ENCODE results near the gene LRPPRC.
A peak's percentile ranks its signal among the peaks of the same experiment; 100 is the strongest.
"Not testable (repeated sequence)": the region's sequence is repeated elsewhere in the genome, so short reads cannot be mapped to it uniquely, and the experiment has no call there.

Gene LRPPRC

GRCh38 chr2:43977677-43978375 lies 18.0 kb downstream of the LRPPRC start:
- DNase-seq, result no peak

- no peak for DNase-seq
These were observed 34.9 kb downstream of the LRPPRC start for GRCh38 chr2:43960921-43961320.

DNA sequence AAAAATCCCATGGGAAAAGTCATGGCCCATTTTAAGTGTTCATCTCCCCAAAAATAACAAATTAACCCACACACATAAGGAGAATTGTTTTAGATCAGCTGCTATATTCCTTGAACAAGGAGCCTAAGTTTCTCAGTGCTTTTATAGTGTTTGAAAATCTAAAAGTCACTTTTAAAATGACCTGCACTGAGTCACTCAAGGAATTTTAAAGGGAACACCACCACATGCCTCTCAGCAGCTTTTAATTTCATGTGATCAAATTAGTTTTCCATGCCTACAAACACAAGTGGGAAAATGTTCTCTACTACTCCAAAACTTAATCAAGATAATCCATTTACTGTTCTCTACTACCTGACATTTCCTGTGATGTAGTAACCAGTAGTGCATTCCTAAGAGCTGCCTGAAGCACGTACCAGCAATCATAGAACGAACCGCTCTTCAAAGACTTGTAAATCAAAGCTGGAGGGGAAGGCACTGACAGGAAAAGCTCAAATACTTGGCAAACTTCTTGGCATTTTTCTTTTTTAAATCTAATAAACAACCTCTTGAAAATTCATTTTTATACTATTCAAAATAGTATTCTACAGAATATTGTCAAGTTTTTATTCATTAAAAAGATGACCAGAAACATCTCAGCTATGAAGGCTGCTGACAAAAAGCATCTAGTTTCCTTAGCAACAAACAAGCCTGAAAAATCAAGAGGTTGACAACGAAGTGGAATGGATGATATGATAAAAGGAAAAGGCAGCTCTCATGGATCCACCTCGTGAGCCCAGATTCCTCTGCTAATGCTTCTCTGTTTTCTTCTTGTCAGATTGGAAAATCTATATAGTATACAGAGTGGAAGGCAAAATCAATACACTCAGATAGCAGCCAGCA lies 37.2 kb downstream of the LRPPRC start:
- DNase-seq, result no peak

DNA sequence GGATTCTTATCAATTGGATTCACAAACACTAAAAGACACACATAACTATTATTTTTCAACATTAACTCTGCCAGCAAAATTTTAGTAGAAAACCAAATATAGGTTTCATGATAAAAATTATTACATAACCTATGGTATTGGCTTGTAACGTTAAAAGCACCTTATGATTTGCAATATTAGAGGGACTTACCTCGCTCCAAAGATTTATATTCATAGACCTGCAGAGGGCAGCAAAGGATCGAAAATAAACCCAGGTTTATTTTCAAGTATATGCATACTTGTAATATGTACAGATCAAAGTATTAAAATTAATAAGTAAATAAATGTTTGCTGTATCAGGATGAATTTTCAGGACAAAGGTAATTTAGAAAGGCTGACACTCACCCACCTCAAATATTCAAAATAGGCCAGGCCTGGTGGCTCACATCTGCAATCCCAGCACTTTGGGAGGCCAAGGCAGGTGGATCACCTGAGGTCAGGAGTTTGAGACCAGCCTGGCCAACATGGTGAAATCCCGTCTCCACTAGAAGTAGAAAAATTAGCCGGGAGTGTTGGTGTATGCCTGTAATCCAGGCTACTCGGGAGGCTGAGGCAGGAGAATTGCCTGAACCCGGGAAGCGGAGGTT lies 45.3 kb downstream of the LRPPRC start:
- DNase-seq, result peak; percentile 32 to 75 (median 33)

- DNase-seq, result peak in 1 of 3 experiments; percentile 20
These were observed 47.4 kb downstream of the LRPPRC start for GRCh38 chr2:43948370-43948769.

DNA sequence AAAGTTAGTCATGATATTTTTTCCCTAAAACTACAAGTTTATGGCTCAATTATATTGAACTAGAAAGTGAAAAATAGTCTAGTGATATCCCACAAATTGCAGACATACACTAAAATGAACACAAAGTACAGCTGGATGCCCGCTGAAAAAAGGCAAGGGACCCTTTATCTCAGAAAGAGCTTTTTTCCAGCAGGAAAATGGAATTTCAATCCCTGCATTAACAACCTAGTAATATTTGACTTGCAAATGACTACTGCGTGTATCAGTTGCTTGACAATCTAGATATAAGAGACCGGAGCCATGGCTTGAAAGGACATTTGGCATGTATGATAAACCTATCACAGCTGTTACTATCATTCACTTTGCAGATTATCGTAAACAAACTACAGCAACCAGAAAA lies 49.1 kb downstream of the LRPPRC start:
- DNase-seq, result no peak

- no peak for DNase-seq
These were observed 50.4 kb downstream of the LRPPRC start for GRCh38 chr2:43945439-43945838.

- peak in 2 of 3 experiments; percentile 8 to 27 for DNase-seq
These were observed 50.9 kb downstream of the LRPPRC start for GRCh38 chr2:43944915-43945314.

DNA sequence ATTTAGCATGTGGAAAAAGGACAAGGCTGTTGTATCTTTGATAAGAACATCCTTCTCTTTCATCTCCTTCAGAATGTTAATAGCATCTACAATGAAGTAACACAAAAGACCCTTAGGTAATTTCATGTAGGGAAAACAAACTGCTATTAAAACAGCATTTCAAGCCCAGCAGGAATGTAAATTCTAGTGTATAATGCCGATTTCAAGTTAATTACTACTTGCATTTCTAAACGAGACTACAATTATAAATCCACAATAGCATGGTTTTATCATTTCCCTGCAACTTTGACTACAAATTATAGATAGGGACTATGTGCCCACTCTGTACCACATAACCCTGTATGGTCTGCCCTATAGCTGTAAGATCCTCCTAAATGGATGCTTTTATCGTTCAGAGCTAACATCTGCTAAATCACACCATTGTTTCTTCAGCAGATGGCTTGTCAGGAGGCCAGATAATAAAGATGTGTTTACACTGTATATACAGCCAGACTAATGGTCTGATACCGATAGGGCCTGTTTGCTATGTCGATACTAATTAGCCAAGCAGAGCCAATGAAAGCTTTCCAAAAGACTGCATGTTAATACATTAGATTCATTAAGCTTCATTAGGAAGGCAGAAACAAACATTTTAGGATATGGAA lies 51.9 kb downstream of the LRPPRC start:
- DNase-seq, result peak in 2 of 3 experiments; percentile 75 to 96

- DNase-seq, result no peak
These were observed 52.5 kb downstream of the LRPPRC start for GRCh38 chr2:43943323-43943722.

DNA sequence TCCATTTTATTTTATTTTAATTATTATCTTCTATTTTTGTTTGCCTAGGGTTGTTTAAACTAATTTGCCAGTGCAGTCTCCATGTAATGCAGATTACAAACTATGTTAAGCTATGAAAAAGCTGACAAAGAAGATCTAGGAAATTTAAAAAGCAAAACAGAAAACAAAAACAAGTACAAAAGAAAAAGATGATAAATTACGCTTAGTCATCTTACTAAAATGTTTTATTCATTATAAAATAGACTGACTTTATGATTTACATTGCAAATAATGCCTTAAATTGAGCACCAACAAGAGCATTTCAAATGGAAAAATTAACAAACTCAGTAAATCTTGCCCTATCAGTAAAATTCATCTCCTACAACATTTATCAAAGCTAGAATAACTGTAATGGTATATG lies 52.9 kb downstream of the LRPPRC start:
- no peak for DNase-seq

DNA sequence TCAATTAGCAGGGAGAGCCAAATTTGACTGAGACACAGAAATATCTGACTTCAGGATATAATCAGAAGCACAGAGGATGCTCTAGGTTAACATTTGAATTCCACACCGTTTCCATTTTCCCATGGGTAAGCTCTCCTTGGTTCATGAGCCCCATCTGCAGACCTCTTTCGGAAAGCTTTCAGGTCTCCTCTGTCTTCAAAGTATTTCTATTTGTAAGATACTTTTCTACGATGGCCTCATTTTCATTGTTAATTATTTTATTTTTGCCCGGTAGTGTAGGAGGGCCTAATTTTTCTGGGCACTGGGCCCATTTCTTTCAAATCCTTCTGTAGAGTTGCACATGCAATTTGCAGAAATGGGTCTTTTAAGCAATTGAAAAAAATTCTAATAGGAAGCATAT lies 53.8 kb downstream of the LRPPRC start:
- peak in 1 of 3 experiments; percentile 9 for DNase-seq

GRCh38 chr2:43941359-43941758 lies 54.4 kb downstream of the LRPPRC start:
- peak in 1 of 3 experiments; percentile 23 for DNase-seq

DNA sequence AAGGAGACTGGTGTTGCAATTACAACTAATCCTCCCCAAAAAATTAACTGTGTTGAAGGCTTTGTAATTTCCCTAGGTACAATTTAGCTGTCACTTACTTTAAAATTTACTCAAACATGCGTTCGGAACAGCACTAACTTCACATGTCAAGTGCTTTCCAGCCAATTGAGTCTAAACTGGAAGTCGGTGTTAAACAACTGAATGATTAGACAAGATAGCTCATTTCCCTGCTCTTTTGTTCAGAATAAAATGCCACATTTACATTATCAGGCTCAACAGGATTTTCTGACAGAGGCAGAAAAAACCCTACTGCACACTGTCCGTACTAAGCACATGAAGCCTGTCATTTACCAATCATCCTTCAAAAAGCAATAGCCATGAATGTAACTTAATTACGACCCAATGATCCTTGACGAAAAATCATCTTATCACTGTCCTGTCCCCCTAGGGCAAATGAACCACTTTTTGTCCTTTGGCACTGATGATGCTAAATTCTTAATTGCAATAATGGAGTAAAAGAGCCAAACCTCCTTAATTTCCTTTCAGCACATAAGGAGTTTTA lies 56.0 kb downstream of the LRPPRC start:
- peak; percentile 50 to 88 (median 51) for DNase-seq

- DNase-seq, result no peak
These were observed 58.4 kb downstream of the LRPPRC start for GRCh38 chr2:43937269-43937820.

DNA sequence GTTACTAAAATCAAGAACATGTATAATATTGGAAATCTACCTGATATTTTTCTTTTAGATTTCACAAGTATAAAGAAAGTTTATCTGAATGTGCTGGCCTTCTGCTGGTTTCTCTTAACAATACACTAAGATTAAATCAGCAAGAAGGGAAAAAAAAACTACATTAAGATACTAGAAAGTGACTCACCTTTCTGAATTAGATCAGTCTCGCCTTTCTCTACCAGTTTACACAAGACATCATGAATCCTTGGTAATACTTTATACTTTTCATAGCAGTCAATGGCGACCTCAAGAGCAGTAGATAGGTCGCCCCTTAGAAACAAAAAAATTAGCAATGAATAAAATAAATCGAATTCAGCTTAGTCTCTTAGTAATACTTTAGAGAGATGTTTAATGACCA lies 61.2 kb downstream of the LRPPRC start:
- DNase-seq, result no peak

DNA sequence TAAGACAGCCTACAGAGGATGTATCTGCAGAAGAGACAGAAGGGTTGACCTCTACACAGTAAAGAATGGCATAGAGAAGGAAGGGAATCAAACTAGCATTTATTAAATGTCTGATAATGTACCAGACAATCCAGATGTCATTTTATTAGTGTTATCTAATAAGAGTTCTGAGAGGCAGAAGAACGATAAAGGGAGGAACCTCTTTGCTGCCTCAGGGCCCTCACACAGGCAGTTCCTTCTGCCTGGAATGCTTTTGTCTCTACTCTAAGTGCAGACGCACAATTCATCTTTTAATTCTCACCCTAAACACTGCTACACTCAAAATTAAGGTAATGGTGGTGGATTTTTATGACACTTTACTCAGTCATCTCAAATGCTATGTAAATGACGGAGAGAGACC lies 64.5 kb downstream of the LRPPRC start:
- no peak for DNase-seq

GRCh38 chr2:43927442-43927841 lies 68.3 kb downstream of the LRPPRC start:
- DNase-seq, result no peak

DNA sequence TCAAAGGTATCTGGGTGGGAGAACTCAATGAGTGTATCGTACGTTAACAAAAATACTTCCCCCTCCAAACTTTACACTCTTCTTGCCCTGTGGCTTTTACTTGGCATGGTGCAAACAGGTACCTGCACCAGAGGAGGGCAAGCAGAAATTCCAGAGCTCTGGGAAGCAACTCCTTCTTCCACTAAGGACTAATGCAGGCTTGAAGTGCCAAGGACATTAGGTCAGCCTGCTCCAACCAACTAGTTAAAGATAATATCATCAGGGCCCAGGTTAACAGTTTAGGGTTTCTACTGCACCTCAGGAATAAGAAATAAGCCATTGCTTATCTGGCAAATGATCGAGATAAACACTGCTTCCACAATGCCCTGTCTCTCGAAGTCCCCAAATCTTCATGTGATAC lies 70.4 kb downstream of the LRPPRC start:
- no peak for DNase-seq

DNA sequence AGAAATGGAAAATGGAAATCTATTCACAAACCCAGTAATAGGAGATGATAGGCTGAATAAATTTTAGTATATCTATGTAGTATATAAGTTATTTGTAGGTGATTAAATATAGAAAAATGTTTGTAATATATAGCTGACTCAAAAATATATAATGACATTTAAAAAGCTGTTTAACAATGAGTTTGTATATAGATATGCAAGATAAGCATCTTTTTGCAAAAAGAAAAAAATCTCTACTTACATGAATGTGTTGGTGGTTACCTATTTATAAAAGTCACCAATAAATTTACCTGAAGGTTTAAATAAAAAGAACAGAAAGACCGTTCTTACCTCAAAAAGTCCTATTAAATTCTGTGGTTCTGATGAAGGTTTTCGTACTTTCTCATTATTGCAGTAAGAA lies 71.3 kb downstream of the LRPPRC start:
- no peak for DNase-seq

GRCh38 chr2:43911136-43911790 lies 84.5 kb downstream of the LRPPRC start:
- not testable (repeated sequence) for DNase-seq
